Mucosa of rectum (tissue), 2 donors: ENCODE measurements around the gene ISOC2.

Experiments used
- H3K27ac ChIP-seq, 2 donors: one replicate each; pipeline ENCODE4 v1.7.0; 2013; ENCODE audit warnings: inconsistent platforms in 2 of 2, low read depth in 2 of 2, low read length in 2 of 2
- H3K27me3 ChIP-seq, 2 donors: one replicate each; pipeline ENCODE4 v1.7.0; 2013; ENCODE audit warnings: low read length in 2 of 2; ENCODE audit not compliant: control insufficient read depth in 2 of 2, insufficient read depth in 2 of 2
- H3K36me3 ChIP-seq, 2 donors: one replicate each; pipeline ENCODE4 v1.7.0; 2013; ENCODE audit warnings: low read length in 2 of 2; ENCODE audit not compliant: control insufficient read depth in 2 of 2, insufficient read depth in 2 of 2
- H3K4me1 ChIP-seq, 2 donors: one replicate each; pipeline ENCODE4 v1.7.0; 2013; ENCODE audit warnings: low read length in 2 of 2, mild to moderate bottlenecking in 1 of 2; ENCODE audit not compliant: control insufficient read depth in 2 of 2, insufficient read depth in 2 of 2
- H3K4me3 ChIP-seq, 2 donors: one replicate each; pipeline ENCODE4 v1.7.0; 2013; ENCODE audit warnings: low read length in 2 of 2
- H3K9ac ChIP-seq, 2 donors: one replicate each; pipeline ENCODE4 v1.7.0; 2013; ENCODE audit warnings: low read length in 2 of 2, low read depth in 1 of 2, mild to moderate bottlenecking in 1 of 2
- H3K9me3 ChIP-seq, 2 donors: one replicate each; pipeline ENCODE4 v1.7.0; 2013; ENCODE audit warnings: low read length in 2 of 2; ENCODE audit not compliant: control insufficient read depth in 2 of 2
- donor health status: healthy.
- donor health status: Normal muscosa, but diverticular disease.

The ISOC2 gene

DNA sequence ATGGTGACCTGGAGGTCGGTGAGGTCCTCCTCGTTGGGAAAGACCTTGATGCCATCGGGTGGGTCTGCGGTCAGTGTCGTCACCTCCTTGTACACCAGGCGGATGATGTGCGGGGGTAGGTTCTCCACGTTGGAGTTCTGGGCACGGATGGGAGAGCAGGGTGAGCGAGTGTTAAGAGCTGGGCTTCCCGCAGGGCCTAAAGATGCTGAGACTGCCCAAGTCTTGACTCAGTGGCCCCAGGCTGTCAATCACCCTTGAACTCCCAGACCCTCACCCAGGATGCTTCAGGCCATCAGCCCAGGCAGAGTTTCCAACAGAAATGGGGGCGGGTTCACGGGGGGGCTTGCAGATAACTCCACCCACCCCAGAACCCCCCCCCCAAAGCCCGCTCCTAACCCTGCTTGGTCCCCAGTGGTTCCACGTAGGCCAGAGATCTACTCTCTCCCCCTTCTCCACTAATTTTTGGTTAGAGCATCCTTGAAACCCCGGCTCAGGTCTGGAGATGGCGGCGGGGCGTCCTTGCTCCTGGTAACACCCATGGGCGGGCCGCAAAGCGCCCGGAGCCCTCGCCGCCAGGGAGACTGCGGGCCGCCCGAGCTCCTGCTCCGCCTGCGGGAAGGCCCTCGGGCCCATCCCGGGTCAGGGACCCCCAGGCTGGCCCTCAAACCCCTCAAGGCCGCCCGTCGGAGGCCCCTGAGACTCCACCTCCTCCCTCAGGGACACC, 54.5 kb downstream of the ISOC2 start:
- H3K27me3 ChIP-seq: no peaks in the 10 kb centered on the region

DNA sequence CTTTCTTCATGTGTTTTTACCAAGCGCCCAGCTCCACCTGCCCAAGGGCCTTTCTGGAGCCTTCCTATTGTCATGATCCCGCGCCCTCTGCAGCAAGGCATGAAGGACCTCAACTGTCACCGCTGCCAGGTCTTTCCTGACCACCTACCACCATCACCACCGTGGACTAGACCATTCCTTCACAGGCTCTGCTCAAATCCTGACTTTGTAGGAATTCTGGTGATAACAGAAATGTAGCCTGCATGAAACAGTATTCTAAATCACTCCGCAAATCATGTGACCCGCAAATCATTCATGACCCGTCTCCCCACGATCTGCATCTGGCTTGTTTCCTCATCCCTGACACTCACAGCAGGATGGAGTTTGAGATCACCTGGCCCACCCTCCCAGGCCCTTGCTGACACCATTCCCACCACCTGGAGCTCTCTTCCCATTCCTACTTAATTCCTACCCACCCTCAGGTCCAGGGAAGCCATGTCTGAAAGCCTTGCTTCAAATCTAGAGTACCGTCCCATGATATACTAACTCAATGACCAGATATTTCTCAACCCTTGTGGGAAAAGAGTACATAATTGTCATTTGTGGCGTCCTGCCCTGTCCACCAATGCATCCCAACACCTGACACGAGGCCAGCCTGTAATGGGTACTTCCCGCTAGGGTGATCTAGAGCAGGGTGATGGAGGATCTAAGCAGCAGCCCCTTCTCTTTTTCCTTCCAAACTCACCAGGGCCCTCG, 55.2 kb downstream of the ISOC2 start:
- no peak overlapping the region for H3K27ac ChIP-seq
- no peak overlapping the region for H3K9ac ChIP-seq
- H3K27me3 ChIP-seq: no peaks in the 10 kb centered on the region
- peaks cover 3 to 27% of the 10 kb centered on the region in 2 donors for H3K36me3 ChIP-seq
- peak overlapping the region; percentile 60 to 86 for H3K4me3 ChIP-seq
- no peaks in the 10 kb centered on the region for H3K9me3 ChIP-seq
- H3K4me1 ChIP-seq: peaks cover 13 to 14% of the 10 kb centered on the region in 2 donors

More for the DNA sequence above, 54.5 kb downstream of the ISOC2 start:
- Histone ChIP-seq H3K9me3 (no peaks in the 10 kb centered on the region), H3K4me3 (peak overlapping the region; percentile 60 to 86), H3K36me3 (peaks cover 3 to 23% of the 10 kb centered on the region in 2 donors), H3K27ac (peak overlapping the region; percentile 98), H3K9ac (peak overlapping the region; percentile 75 to 81), H3K4me1 (peaks cover 13 to 14% of the 10 kb centered on the region in 2 donors)

- Histone ChIP-seq H3K4me1 (peaks cover 13 to 14% of the 10 kb centered on the region in 2 donors), H3K4me3 (no peak overlapping the region), H3K9me3 (no peaks in the 10 kb centered on the region), H3K27ac (no peak overlapping the region), H3K27me3 (no peaks in the 10 kb centered on the region), H3K36me3 (peaks cover 7 to 31% of the 10 kb centered on the region in 2 donors), H3K9ac (peak overlapping the region in 1 of 2 donors; percentile 26)
Observed at GRCh38 chr19:55405638-55406037, 55.8 kb downstream of the ISOC2 start.
